ENCODE data around the gene ZCCHC2. TPM values are rescaled to one million over a fixed set of nuclear protein-coding genes. Genes with fewer than 3 reads are reported as not detected.

The ZCCHC2 gene
- polyA plus RNA-seq, 4 donors = 10.5 to 17.8 (median 14.4) TPM

Other genes with a start within 250 kb of the ZCCHC2 start
- 1 to 10 TPM; 1.8 to 3.4 (median 2.5) TPM for gene TNFRSF11A, start 197.7 kb upstream of the ZCCHC2 start, polyA plus RNA-seq (ENCODE audit: insufficient read length in 4 of 4)
- 10 to 100 TPM; 15.5 to 19.9 (median 16.6) TPM for gene PHLPP1, start 192.5 kb downstream of the ZCCHC2 start, polyA plus RNA-seq (ENCODE audit: insufficient read length in 4 of 4)